Astrocyte of the cerebellum (primary cell): Measurements from ENCODE around the gene SCP2.

ENCODE experiments used
- DNase-seq: peaks from one replicate; pipeline ENCODE4 v3.0.0-alpha.2; 2011; ENCODE audit warnings: low read depth
- H3K4me3 ChIP-seq: 2 replicates; pipeline ENCODE4 v1.5.1; 2011; ENCODE audit warnings: mild to moderate bottlenecking, low read depth, low read length, moderate library complexity
- in situ Hi-C: cut with HindIII; loops from 2 replicates; pipeline ENCODE4 v1.10.0; 2017; ENCODE audit warnings: low sequenced_read_pairs
- TF ChIP-seq, protein P1 (sequence below): IDR thresholded peaks from 2 replicates; pipeline ENCODE4 v1.5.1; 2012; ENCODE audit warnings: low read length, low read depth, moderate library complexity, mild to moderate bottlenecking; ENCODE audit errors: missing control alignments

Gene SCP2

DNA sequence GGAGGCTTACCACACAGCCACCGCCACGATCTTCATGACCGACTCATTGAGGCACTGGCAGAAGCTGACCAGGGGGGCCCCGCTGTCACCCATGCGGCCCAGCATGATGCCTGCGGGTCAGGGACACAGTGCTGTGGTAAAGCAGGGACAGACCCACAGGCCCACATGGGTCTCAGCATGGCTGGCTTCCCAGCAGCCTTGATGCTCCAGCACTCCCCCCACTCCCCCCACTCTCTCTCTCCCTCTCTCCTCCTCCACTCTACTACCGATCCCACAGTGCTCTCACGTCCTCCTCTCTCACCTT lies 166.3 kb downstream of the SCP2 start:
- in situ Hi-C loops, result no loop called here
- TF ChIP-seq, protein P1, sequence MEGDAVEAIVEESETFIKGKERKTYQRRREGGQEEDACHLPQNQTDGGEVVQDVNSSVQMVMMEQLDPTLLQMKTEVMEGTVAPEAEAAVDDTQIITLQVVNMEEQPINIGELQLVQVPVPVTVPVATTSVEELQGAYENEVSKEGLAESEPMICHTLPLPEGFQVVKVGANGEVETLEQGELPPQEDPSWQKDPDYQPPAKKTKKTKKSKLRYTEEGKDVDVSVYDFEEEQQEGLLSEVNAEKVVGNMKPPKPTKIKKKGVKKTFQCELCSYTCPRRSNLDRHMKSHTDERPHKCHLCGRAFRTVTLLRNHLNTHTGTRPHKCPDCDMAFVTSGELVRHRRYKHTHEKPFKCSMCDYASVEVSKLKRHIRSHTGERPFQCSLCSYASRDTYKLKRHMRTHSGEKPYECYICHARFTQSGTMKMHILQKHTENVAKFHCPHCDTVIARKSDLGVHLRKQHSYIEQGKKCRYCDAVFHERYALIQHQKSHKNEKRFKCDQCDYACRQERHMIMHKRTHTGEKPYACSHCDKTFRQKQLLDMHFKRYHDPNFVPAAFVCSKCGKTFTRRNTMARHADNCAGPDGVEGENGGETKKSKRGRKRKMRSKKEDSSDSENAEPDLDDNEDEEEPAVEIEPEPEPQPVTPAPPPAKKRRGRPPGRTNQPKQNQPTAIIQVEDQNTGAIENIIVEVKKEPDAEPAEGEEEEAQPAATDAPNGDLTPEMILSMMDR, result no peak
- no peak overlapping the region for H3K4me3 ChIP-seq
- DNase-seq, result no peak

DNA sequence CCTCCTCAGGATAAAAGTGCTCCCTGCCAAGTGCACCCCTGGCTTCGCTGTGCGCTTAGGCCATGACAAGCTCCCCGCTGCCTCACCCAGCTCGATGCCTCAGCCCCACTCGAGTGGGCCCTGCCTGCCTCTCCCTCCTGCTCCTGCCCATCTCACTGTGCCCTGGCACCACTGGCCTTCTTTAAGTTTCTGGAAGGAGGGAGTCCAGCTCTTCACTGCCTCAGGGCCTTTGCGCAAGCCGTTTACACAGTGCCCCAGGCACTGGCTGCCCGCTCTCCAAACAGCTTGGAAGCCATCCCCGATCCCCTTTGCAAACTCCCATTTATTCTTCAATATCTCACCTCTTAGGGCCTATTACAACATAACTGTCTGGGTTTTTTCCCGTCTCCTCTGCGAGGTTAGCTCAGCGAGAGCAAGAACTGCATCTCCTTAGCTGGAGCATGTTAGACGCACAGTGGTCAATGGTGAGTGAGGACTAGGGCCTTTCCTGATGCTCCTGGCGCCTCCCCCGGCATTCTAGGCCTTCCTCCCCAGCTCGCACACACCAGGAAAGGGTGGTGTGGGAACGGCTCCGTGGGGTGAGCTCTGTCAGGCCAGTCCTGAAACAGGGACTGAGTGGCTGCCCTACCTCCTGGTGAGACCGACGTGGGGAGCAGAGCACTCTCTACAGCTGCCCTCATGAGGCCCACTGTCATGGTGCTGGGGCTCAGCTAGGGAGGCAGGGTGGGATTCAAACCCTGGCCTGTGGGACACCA lies 166.9 kb downstream of the SCP2 start:
- H3K4me3 ChIP-seq, result no peak overlapping the region
- in situ Hi-C loops, result no loop called here
- TF ChIP-seq, protein P1, result no peak
- DNase-seq, result no peak

DNA sequence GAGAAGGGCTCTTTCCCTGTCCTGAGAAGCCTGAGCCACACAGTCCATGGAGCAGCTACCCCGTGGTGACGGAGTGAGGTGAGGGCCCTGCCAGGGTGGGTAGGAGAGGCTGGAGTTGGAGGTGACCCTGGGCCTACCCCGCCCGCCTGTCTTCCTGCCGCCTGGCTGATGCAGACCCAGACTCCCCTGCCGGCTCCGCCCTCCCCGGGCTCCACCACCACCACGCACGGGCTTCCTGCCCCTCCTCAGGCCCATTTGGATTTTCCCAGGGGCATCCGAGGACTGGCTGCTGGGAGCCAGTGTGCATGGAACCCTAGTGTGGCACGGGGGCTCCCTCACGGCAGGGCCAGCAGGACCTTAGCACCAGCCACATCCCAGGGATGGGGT lies 167.4 kb downstream of the SCP2 start:
- TF ChIP-seq, protein P1, result no peak
- H3K4me3 ChIP-seq, result no peak overlapping the region
- in situ Hi-C loops, result no loop called here
- DNase-seq, result no peak
